ENCODE measurements around the gene ACER1. TPM values are rescaled to one million over a fixed set of nuclear protein-coding genes. Genes with fewer than 3 reads are reported as not detected.
A peak's percentile ranks its signal among the peaks of the same experiment; 100 is the strongest.

Gene ACER1
- total RNA-seq, 2 donors from 2014 or later: not detected

GRCh38 chr19:6374161-6374709 lies 40.8 kb upstream of the ACER1 start:
- H3K4me1 ChIP-seq (ENCODE audit: control insufficient read depth, insufficient read depth, low read length): peaks cover 5% of the 10 kb centered on the region
- Mint-ChIP-seq H3K27ac (no peak overlapping the region), H3K36me3 (ENCODE audit: low read depth) (peaks cover 17% of the 10 kb centered on the region), H3K4me1 (peaks cover 8% of the 10 kb centered on the region), H3K4me3 (peak overlapping the region; percentile 84), H3K9me3 (no peaks in the 10 kb centered on the region), H3K27me3 (ENCODE audit: insufficient read depth) (no peaks in the 10 kb centered on the region)
- no peak overlapping the region for H3K27ac ChIP-seq (ENCODE audit: low read depth, low read length)
- no peak for DNase-seq
- H3K9me3 ChIP-seq (ENCODE audit: control insufficient read depth, low read length): no peaks in the 10 kb centered on the region
- TF ChIP-seq CTCF (conservative IDR thresholded peaks at IDR 0.05): no peak
- peak overlapping the region; percentile 77 for H3K4me3 ChIP-seq (ENCODE audit: low read length)
- no peaks in the 10 kb centered on the region for H3K27me3 ChIP-seq (ENCODE audit: control insufficient read depth, insufficient read depth, low read length, poor library complexity, severe bottlenecking)
- H3K9ac ChIP-seq (ENCODE audit: extremely low read depth, low read length, poor library complexity, severe bottlenecking): peak overlapping the region; percentile 30
- peaks cover 11% of the 10 kb centered on the region for H3K36me3 ChIP-seq (ENCODE audit: control insufficient read depth, insufficient read depth, low read length)
- 86 to 96% methylated on average over 20 to 29 of the region's 29 CpGs for WGBS, 2 experiments (ENCODE audit: insufficient coverage in 1 of 2, insufficient read length in 1 of 2)

GRCh38 chr19:6373813-6374108 lies 40.3 kb upstream of the ACER1 start:
- Histone ChIP-seq H3K4me1 (ENCODE audit: control insufficient read depth, insufficient read depth, low read length) (peaks cover 5% of the 10 kb centered on the region), H3K4me3 (ENCODE audit: low read length) (peak overlapping the region; percentile 77), H3K9ac (ENCODE audit: extremely low read depth, low read length, poor library complexity, severe bottlenecking) (peak overlapping the region; percentile 30), H3K36me3 (ENCODE audit: control insufficient read depth, insufficient read depth, low read length) (peaks cover 6% of the 10 kb centered on the region), H3K9me3 (ENCODE audit: control insufficient read depth, low read length) (no peaks in the 10 kb centered on the region), H3K27ac (ENCODE audit: low read depth, low read length) (no peak overlapping the region), H3K27me3 (ENCODE audit: control insufficient read depth, insufficient read depth, low read length, poor library complexity, severe bottlenecking) (no peaks in the 10 kb centered on the region)
- H3K9me3 Mint-ChIP-seq: no peaks in the 10 kb centered on the region
- DNase-seq: no peak
- H3K4me1 Mint-ChIP-seq: peaks cover 8% of the 10 kb centered on the region
- H3K27ac Mint-ChIP-seq: peak overlapping the region; percentile 77
- peaks cover 17% of the 10 kb centered on the region for H3K36me3 Mint-ChIP-seq (ENCODE audit: low read depth)
- no peaks in the 10 kb centered on the region for H3K27me3 Mint-ChIP-seq (ENCODE audit: insufficient read depth)
- TF ChIP-seq CTCF (conservative IDR thresholded peaks at IDR 0.05): no peak
- H3K4me3 Mint-ChIP-seq: peak overlapping the region; percentile 84
- 27 to 67% methylated on average over 1 to 5 of the region's 5 CpGs for WGBS, 2 experiments (ENCODE audit: insufficient coverage in 1 of 2, insufficient read length in 1 of 2)

GRCh38 chr19:6373096-6373812 lies 39.8 kb upstream of the ACER1 start:
- peak overlapping the region; percentile 82 for H3K4me3 ChIP-seq (ENCODE audit: low read length)
- Mint-ChIP-seq H3K4me1 (peaks cover 8% of the 10 kb centered on the region), H3K9me3 (no peaks in the 10 kb centered on the region), H3K36me3 (ENCODE audit: low read depth) (peaks cover 16% of the 10 kb centered on the region), H3K27ac (peak overlapping the region; percentile 94), H3K4me3 (peak overlapping the region; percentile 84), H3K27me3 (ENCODE audit: insufficient read depth) (no peaks in the 10 kb centered on the region)
- peaks cover 4% of the 10 kb centered on the region for H3K36me3 ChIP-seq (ENCODE audit: control insufficient read depth, insufficient read depth, low read length)
- 0% methylated on average over 12 to 53 of the region's 53 CpGs for WGBS, 2 experiments (ENCODE audit: insufficient coverage in 1 of 2, insufficient read length in 1 of 2)
- peak; percentile 100 for DNase-seq
- peak overlapping the region; percentile 92 for H3K27ac ChIP-seq (ENCODE audit: low read depth, low read length)
- TF ChIP-seq CTCF (conservative IDR thresholded peaks at IDR 0.05): no peak
- H3K4me1 ChIP-seq (ENCODE audit: control insufficient read depth, insufficient read depth, low read length): peaks cover 2% of the 10 kb centered on the region
- no peaks in the 10 kb centered on the region for H3K9me3 ChIP-seq (ENCODE audit: control insufficient read depth, low read length)
- H3K27me3 ChIP-seq (ENCODE audit: control insufficient read depth, insufficient read depth, low read length, poor library complexity, severe bottlenecking): no peaks in the 10 kb centered on the region
- H3K9ac ChIP-seq (ENCODE audit: extremely low read depth, low read length, poor library complexity, severe bottlenecking): peak overlapping the region; percentile 67

All from endodermal cell (in vitro differentiated cells).